Naive B cell (primary cell): Measurements from ENCODE around the gene PKD2L2. TPM values are rescaled to one million over a fixed set of nuclear protein-coding genes. Genes with fewer than 3 reads are reported as not detected.
"Not testable (repeated sequence)": the region's sequence is repeated elsewhere in the genome, so short reads cannot be mapped to it uniquely, and the experiment has no call there.

Source experiments
- ATAC-seq, 2 donors: fragments of 150-1000 bp; cut with Tn5 transposase; 2 replicates each; pipeline ENCODE4 v1.10.0; 2021; ENCODE audit warnings: low read depth in 2 of 2, mild to moderate bottlenecking in 2 of 2, moderate library complexity in 2 of 2
- DNase-seq: peaks from one replicate; pipeline ENCODE4 v3.0.0; 2022
- H3K27ac Mint-ChIP-seq, 6 donors: one replicate each; pipeline ENCODE4 v1.8.0; 2020 to 2022; ENCODE audit warnings: mild to moderate bottlenecking in 6 of 6, mixed read lengths in 6 of 6, moderate library complexity in 5 of 6, inconsistent platforms in 2 of 6
- H3K27me3 Mint-ChIP-seq, 3 donors: one replicate each; pipeline ENCODE4 v1.8.0; 2021 to 2022; ENCODE audit warnings: mixed read lengths in 3 of 3, mild to moderate bottlenecking in 1 of 3
- H3K36me3 Mint-ChIP-seq, 2 donors: one replicate each; pipeline ENCODE4 v1.8.0; 2020 to 2022; ENCODE audit warnings: mixed read lengths in 2 of 2, inconsistent platforms in 1 of 2, mild to moderate bottlenecking in 1 of 2
- H3K4me1 Mint-ChIP-seq, 3 donors: one replicate each; pipeline ENCODE4 v1.8.0; 2020 to 2022; ENCODE audit warnings: mixed read lengths in 3 of 3, inconsistent platforms in 1 of 3, mild to moderate bottlenecking in 1 of 3, moderate library complexity in 1 of 3
- H3K4me3 Mint-ChIP-seq, 8 donors: one replicate each; pipeline ENCODE4 v1.8.0; 2020 to 2022; ENCODE audit warnings: mild to moderate bottlenecking in 8 of 8, mixed read lengths in 8 of 8, moderate library complexity in 8 of 8, inconsistent platforms in 2 of 8
- H3K9me3 Mint-ChIP-seq, 7 donors: one replicate each; pipeline ENCODE4 v1.8.0; 2020 to 2022; ENCODE audit warnings: mixed read lengths in 7 of 7, mild to moderate bottlenecking in 5 of 7, inconsistent platforms in 2 of 7, moderate library complexity in 1 of 7
- polyA plus RNA-seq, 6 donors: library from polyadenylated mRNA; unstranded; fragments of 300-500 nt; fragmentation: Illumina TruSeq; gene quantifications; one replicate each; pipeline ENCODE4 v1.2.3, GENCODE V29; 2021; ENCODE audit warnings: low read depth in 6 of 6

The PKD2L2 gene
- polyA plus RNA-seq: 1 to 10 TPM in 1 of 6 donors, under 1 TPM in 5; 0.19 to 1.0 (median 0.56) TPM

GRCh38 chr5:137888863-137889759 lies at the start of gene PKD2L2:
PKD2L2 (plus strand) TSS chr5:137889457; CDS start chr5:137889492, 35 bp downstream.
- ATAC-seq: peak; percentile 98
- Mint-ChIP-seq H3K27ac (peak within 1 kb of the TSS; percentile 94 to 98 (median 96)), H3K4me1 (peaks cover 26 to 45% (median 41%) of the 10 kb centered on the region in 3 donors), H3K27me3 (no peaks in the 10 kb centered on the region), H3K36me3 (no peaks in the 10 kb centered on the region), H3K9me3 (no peaks in the 10 kb centered on the region), H3K4me3 (peak within 1 kb of the TSS; percentile 88 to 96 (median 95))
- peak; percentile 85 for DNase-seq

DNA sequence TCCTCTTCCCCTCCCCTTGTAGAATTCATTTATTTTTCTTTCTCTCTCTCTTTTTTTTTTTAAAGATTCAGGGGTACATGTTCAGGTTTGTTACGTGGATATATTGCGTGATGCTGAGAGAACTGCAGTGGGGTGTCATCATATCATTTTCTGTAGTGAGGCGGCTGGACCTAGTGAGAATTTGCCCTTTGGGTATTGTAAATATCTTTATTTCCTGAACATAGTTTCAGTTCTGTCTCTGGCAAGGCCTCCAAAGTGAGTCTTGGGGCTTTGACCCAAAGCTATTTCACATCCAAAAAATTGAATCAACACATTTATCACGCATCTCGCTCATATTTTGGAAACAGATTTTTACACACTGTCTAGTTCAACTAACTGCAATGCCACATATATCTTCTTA lies 47.0 kb upstream of the PKD2L2 start:
- H3K27me3 Mint-ChIP-seq: no peaks in the 10 kb centered on the region
- peak overlapping the region in 6 of 8 donors; percentile 29 to 71 (median 60) for H3K4me3 Mint-ChIP-seq
- H3K36me3 Mint-ChIP-seq: peaks cover 7 to 13% of the 10 kb centered on the region in 2 donors
- H3K27ac Mint-ChIP-seq: peak overlapping the region; percentile 39 to 86 (median 68)
- no peaks in the 10 kb centered on the region for H3K9me3 Mint-ChIP-seq
- DNase-seq (no peak), ATAC-seq (peak; percentile 30 to 52)
- peaks cover 10 to 21% (median 20%) of the 10 kb centered on the region in 3 donors for H3K4me1 Mint-ChIP-seq

DNA sequence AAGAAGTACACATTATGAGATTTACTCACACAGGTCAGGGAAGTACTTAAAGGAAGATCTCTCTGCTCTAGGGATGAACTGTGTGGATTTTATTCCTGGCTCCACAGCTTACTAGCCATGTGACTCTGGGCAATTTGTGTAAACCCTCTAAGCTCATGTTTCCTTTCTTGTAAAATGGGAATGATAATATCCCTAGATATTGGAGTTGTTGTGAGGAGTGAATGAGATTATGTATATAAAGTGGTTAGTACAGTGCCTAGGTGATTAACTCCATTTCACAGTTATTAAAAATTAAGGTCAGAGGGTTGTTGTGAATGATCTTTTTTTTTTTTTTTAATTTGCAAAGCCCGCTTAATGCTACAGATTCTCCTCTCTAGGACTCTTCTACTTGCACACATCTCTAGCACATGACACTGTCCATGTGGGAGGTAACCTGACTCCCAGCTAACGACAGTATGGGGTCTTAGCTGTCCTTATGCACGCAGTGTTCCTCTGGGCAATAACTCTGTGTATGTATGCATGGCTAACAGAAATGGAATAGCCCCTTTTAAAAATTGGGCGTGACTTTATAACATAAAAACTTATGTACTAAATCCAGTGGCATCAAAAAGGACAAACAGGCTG lies 45.5 kb upstream of the PKD2L2 start:
- Mint-ChIP-seq H3K27ac (no peak overlapping the region), H3K36me3 (peaks cover 7 to 18% of the 10 kb centered on the region in 2 donors), H3K4me1 (peaks cover 11 to 26% (median 26%) of the 10 kb centered on the region in 3 donors), H3K4me3 (no peak overlapping the region), H3K9me3 (no peaks in the 10 kb centered on the region), H3K27me3 (no peaks in the 10 kb centered on the region)
- ATAC-seq: no peak
- no peak for DNase-seq

GRCh38 chr5:137845472-137845871 lies 43.8 kb upstream of the PKD2L2 start:
- no peak for DNase-seq
- no peaks in the 10 kb centered on the region for H3K9me3 Mint-ChIP-seq
- peaks cover 14 to 30% (median 30%) of the 10 kb centered on the region in 3 donors for H3K4me1 Mint-ChIP-seq
- no peak for ATAC-seq
- no peak overlapping the region for H3K27ac Mint-ChIP-seq
- H3K36me3 Mint-ChIP-seq: peaks cover 7 to 18% of the 10 kb centered on the region in 2 donors
- no peaks in the 10 kb centered on the region for H3K27me3 Mint-ChIP-seq
- H3K4me3 Mint-ChIP-seq: no peak overlapping the region

DNA sequence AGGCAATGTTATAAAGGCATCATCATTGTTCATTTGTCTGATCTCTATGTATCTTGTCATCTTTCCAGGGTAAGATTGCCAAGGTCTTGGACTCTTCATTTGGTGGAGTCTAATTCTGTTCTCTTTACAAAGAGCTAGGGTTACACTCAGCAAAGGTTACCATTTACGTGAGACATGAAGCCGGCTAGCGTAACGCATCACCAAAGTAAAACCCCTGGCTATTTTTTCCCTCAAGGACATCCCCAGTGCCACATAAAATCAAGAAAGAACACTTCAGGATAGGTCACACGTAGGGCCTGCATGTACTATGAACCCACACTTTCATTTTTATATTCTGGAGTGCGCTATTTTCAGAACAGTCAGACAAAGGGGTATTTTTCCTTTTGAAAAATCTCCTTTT lies 41.6 kb upstream of the PKD2L2 start:
- Mint-ChIP-seq H3K27ac (peak overlapping the region in 1 of 6 donors; percentile 8), H3K4me1 (peaks cover 12 to 25% (median 18%) of the 10 kb centered on the region in 3 donors), H3K36me3 (peaks cover 14 to 22% of the 10 kb centered on the region in 2 donors), H3K4me3 (no peak overlapping the region), H3K9me3 (no peaks in the 10 kb centered on the region), H3K27me3 (no peaks in the 10 kb centered on the region)
- DNase-seq: no peak
- no peak for ATAC-seq

DNA sequence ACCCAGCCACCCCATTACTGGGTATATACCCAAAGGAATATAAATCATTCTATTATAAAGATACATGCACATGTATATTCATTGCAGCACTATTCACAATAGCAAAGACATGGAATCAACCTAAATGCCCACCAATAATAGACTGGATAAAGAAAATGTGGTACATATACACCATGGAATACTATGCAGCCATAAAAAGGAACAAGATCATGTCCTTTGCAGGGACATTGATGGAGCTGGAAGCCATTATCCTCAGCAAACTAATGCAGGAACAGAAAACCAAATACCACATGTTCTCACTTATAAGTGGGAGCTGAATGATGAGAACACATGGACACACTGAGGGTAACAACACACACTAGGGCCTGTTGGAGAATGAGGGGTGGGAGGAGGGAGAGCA lies 36.1 kb upstream of the PKD2L2 start:
- not testable (repeated sequence) for H3K4me3 Mint-ChIP-seq, H3K9me3 Mint-ChIP-seq, DNase-seq, ATAC-seq, H3K27me3 Mint-ChIP-seq, H3K36me3 Mint-ChIP-seq, H3K27ac Mint-ChIP-seq
- peaks cover 20 to 30% (median 28%) of the 10 kb centered on the region in 3 donors for H3K4me1 Mint-ChIP-seq

DNA sequence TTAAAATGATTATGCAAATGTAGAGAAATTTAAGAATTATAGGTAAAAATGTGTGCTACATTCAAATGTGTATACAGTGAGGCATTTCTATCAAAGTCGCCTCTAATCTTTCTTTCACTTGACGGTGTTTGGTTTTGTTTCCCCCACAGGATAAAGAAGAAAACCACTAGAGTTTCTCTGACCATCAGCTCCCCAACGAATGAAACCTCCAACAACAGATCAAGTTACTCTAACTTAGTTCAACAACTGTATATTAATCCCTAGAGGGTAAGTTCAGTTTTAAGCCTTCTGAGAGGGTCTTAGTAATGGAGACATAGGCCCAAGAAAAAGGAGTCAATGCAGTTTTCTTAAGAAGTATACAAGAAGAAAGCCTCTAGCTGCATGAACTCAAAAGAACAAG lies 33.1 kb upstream of the PKD2L2 start:
- Mint-ChIP-seq H3K36me3 (peaks cover 0 to 4% of the 10 kb centered on the region in 2 donors), H3K27me3 (no peaks in the 10 kb centered on the region), H3K4me3 (no peak overlapping the region), H3K4me1 (peaks cover 16 to 29% (median 21%) of the 10 kb centered on the region in 3 donors), H3K27ac (peak overlapping the region in 1 of 6 donors; percentile 52), H3K9me3 (no peaks in the 10 kb centered on the region)
- no peak for DNase-seq
- no peak for ATAC-seq

- DNase-seq: no peak
- peaks cover 22 to 34% (median 26%) of the 10 kb centered on the region in 3 donors for H3K4me1 Mint-ChIP-seq
- ATAC-seq: no peak
Measured at GRCh38 chr5:137856916-137857862, 32.1 kb upstream of the PKD2L2 start.

DNA sequence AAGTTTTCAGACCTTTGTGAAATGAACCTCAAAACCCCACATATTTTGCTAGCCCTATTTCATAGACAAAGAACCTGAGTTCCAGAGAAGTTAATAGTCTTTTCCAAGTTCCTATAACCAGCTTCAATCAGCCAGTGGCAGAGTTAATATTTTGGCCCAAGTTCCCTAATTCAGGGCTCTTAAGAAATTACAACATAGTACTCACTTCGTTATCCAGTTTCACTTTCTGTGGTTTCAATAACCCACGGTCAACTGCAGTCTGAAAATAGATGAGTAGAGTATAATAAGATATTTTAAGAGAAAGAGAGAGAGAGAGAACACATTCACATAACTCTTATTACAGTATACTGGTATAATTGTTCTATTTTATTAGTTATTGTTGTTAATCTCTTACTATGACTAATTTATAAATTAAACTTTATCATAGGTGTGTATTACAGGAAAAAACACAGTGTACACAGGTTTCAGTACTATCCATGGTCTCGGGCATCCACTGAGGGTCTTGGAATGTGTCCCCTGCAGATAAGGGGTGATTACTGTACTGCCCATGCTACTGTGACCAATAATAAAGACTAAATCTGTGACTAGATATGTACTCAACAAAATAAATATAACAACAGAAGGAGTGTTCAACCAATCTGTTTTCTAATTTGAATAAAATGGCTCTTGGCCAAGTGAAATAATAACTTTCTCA lies 30.9 kb upstream of the PKD2L2 start:
- Mint-ChIP-seq H3K27me3 (no peaks in the 10 kb centered on the region), H3K36me3 (no peaks in the 10 kb centered on the region), H3K4me1 (peaks cover 19 to 30% (median 23%) of the 10 kb centered on the region in 3 donors), H3K27ac (peak overlapping the region in 3 of 6 donors; percentile 36 to 75 (median 42)), H3K4me3 (peak overlapping the region in 7 of 8 donors; percentile 10 to 71 (median 63)), H3K9me3 (no peaks in the 10 kb centered on the region)
- peak; percentile 29 for DNase-seq
- peak; percentile 94 to 95 for ATAC-seq

More at GRCh38 chr5:137856916-137857862, 32.1 kb upstream of the PKD2L2 start:
- Mint-ChIP-seq H3K27ac (peak overlapping the region in 4 of 6 donors; percentile 22 to 85 (median 54)), H3K9me3 (no peaks in the 10 kb centered on the region), H3K27me3 (no peaks in the 10 kb centered on the region), H3K36me3 (peaks cover 0 to 3% of the 10 kb centered on the region in 2 donors), H3K4me3 (peak overlapping the region in 2 of 8 donors; percentile 59 to 71)

DNA sequence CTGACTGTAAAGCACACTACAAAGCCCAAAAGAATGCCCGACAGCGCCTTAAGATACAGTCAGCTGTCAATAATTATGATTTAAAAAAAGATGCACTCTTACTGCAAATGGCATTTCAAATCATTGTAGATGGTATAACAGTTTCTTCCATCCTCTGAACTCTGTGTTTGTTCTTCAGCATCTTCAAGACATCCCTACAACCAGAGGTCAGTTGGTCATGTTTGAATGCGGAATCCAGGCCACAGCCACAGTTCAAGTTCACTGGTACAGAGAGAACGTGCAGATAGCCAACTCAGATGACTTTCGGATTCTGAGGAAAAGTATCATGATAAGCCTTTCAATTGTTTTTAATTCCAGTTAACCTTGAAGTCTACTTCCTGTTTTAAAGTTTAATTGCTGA lies 30.3 kb upstream of the PKD2L2 start:
- Mint-ChIP-seq H3K4me3 (peak overlapping the region in 1 of 8 donors; percentile 20), H3K27me3 (no peaks in the 10 kb centered on the region), H3K36me3 (no peaks in the 10 kb centered on the region), H3K27ac (no peak overlapping the region), H3K4me1 (peaks cover 19 to 30% (median 23%) of the 10 kb centered on the region in 3 donors), H3K9me3 (no peaks in the 10 kb centered on the region)
- DNase-seq: no peak
- ATAC-seq: no peak

GRCh38 chr5:137862251-137862650 lies 27.0 kb upstream of the PKD2L2 start:
- DNase-seq (no peak), ATAC-seq (no peak)
- no peaks in the 10 kb centered on the region for H3K27me3 Mint-ChIP-seq
- peaks cover 18 to 26% (median 19%) of the 10 kb centered on the region in 3 donors for H3K4me1 Mint-ChIP-seq
- no peaks in the 10 kb centered on the region for H3K36me3 Mint-ChIP-seq
- H3K9me3 Mint-ChIP-seq: no peaks in the 10 kb centered on the region
- H3K4me3 Mint-ChIP-seq: peak overlapping the region in 1 of 8 donors; percentile 33
- no peak overlapping the region for H3K27ac Mint-ChIP-seq

DNA sequence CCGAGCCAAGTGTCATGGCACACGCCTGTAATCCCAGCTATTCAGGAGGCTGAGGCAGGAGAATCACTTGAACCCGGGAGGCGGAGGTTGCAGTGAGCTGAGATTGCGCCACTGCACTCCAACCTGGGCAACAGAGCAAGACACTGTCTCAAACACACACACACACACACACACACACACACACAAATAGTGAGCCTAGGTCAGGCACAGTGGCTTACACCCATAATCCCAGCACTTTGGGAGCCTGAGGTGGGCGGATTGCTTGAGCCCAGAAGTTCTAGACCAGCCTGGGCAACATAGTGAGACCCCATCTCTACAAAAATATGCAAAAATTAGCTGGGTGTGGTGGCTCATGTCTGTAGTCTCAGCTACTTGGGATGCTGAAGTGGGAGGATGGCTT lies 25.6 kb upstream of the PKD2L2 start:
- not testable (repeated sequence) for ATAC-seq, H3K4me3 Mint-ChIP-seq, H3K27me3 Mint-ChIP-seq, H3K9me3 Mint-ChIP-seq, H3K36me3 Mint-ChIP-seq, DNase-seq
- peak overlapping the region in 1 of 6 donors; percentile 51 for H3K27ac Mint-ChIP-seq
- H3K4me1 Mint-ChIP-seq: peaks cover 6 to 12% (median 7%) of the 10 kb centered on the region in 3 donors
